ENCODE results near the gene NOL6. TPM values are rescaled to one million over a fixed set of nuclear protein-coding genes. Genes with fewer than 3 reads are reported as not detected.

Gene NOL6
- total and polyA plus RNA-seq, 2 of the 13 experiments (the other 11 are each of a cell fraction or from before 2014, with no cell fraction given), result 17.0 to 30.2 TPM

DNA sequence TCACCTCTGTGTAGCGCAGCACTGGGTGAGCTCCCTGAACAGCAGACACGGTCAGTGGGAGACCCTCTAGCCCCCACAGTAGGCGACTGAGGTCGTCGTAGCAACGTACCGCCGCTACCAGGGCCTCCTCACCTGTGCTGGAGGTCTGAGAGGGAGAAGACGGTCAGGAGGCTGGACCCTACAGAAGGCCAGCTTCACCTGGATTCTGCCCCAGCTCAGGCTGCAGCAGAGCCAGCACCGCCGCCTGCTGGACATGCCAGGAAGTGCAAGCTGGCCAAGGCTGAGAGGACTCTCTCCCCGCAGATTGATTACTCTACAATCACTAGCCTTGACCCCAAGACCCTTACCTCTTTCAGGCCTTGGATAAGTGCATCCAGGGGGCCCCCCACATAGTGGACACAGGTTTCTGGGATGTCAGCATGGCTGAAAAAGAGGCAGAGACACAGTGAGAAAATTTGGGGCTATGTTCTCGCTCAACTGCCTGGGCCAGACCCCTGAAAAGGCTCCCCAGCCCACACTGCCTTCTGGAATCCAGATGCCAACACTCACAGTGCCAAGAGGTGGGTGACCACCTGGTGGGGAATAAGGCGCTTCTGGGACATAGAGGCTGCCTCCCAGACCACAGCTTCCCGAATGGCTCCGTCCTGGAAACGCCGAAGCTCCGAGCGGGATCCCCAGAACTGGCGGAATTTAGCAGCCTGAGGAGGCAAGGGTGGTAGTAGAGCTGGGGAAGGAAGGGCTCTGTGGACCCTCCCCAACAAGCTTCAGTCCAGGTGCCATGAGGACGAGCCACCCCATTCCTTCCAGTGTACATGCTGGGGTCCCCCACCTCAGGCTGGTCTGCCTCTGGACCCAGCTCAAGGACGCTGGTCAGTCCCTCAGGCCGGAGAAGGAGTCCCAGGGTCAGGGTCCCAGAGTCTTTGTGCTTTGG, 6.9 kb downstream of the NOL6 start (continued):
- no peak for TF ChIP-seq ZNF574 (CRISPR knock-in tag; IDR thresholded peaks at IDR 0.05)
- TF ChIP-seq ZKSCAN1 (IDR thresholded peaks at IDR 0.05; ENCODE audit: low read length), result no peak
- 0 out of 2 replicates have a peak, but pooled peaks have one; percentile 52 for TF ChIP-seq HNRNPL (IDR thresholded peaks at IDR 0.05; ENCODE audit: low read depth, low read length)
- no peak for TF ChIP-seq ZFP36 (IDR thresholded peaks at IDR 0.05; ENCODE audit: borderline replicate concordance, low read depth, low read length, partially characterized antibody)
- 0 out of 2 replicates have a peak, but pooled peaks have one; percentile 35 for TF ChIP-seq HNF1B (CRISPR knock-in tag; IDR thresholded peaks at IDR 0.05)
- TF ChIP-seq, protein P1, sequence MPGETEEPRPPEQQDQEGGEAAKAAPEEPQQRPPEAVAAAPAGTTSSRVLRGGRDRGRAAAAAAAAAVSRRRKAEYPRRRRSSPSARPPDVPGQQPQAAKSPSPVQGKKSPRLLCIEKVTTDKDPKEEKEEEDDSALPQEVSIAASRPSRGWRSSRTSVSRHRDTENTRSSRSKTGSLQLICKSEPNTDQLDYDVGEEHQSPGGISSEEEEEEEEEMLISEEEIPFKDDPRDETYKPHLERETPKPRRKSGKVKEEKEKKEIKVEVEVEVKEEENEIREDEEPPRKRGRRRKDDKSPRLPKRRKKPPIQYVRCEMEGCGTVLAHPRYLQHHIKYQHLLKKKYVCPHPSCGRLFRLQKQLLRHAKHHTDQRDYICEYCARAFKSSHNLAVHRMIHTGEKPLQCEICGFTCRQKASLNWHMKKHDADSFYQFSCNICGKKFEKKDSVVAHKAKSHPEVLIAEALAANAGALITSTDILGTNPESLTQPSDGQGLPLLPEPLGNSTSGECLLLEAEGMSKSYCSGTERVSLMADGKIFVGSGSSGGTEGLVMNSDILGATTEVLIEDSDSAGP (CRISPR knock-in tag; IDR thresholded peaks at IDR 0.05; ENCODE audit: borderline replicate concordance), result peak; percentile 28; the same call in 1 of the 2 replicates
- no peak for TF ChIP-seq SIN3A (IDR thresholded peaks at IDR 0.05; ENCODE audit: borderline replicate concordance, low read depth, low read length)
- TF ChIP-seq KDM5B (CRISPR knock-in tag; IDR thresholded peaks at IDR 0.05; ENCODE audit: borderline replicate concordance), result peak; percentile 19; the same call in 1 of the 2 replicates
- no peak for TF ChIP-seq ELF1 (CRISPR knock-in tag; IDR thresholded peaks at IDR 0.05)
- no peak for TF ChIP-seq RCOR2 (CRISPR knock-in tag; IDR thresholded peaks at IDR 0.05)
- TF ChIP-seq ZNF275 (CRISPR knock-in tag; IDR thresholded peaks at IDR 0.05; ENCODE audit: borderline replicate concordance), result no peak
- TF ChIP-seq, protein P2, sequence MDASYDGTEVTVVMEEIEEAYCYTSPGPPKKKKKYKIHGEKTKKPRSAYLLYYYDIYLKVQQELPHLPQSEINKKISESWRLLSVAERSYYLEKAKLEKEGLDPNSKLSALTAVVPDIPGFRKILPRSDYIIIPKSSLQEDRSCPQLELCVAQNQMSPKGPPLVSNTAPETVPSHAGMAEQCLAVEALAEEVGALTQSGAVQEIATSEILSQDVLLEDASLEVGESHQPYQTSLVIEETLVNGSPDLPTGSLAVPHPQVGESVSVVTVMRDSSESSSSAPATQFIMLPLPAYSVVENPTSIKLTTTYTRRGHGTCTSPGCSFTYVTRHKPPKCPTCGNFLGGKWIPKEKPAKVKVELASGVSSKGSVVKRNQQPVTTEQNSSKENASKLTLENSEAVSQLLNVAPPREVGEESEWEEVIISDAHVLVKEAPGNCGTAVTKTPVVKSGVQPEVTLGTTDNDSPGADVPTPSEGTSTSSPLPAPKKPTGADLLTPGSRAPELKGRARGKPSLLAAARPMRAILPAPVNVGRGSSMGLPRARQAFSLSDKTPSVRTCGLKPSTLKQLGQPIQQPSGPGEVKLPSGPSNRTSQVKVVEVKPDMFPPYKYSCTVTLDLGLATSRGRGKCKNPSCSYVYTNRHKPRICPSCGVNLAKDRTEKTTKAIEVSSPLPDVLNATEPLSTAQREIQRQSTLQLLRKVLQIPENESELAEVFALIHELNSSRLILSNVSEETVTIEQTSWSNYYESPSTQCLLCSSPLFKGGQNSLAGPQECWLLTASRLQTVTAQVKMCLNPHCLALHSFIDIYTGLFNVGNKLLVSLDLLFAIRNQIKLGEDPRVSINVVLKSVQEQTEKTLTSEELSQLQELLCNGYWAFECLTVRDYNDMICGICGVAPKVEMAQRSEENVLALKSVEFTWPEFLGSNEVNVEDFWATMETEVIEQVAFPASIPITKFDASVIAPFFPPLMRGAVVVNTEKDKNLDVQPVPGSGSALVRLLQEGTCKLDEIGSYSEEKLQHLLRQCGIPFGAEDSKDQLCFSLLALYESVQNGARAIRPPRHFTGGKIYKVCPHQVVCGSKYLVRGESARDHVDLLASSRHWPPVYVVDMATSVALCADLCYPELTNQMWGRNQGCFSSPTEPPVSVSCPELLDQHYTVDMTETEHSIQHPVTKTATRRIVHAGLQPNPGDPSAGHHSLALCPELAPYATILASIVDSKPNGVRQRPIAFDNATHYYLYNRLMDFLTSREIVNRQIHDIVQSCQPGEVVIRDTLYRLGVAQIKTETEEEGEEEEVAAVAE (CRISPR knock-in tag; IDR thresholded peaks at IDR 0.05; ENCODE audit: borderline replicate concordance), result no peak
- TF ChIP-seq IRF2 (CRISPR knock-in tag; IDR thresholded peaks at IDR 0.05), result 0 out of 2 replicates have a peak, but pooled peaks have one; percentile 15
- TF ChIP-seq ZNF501 (CRISPR knock-in tag; IDR thresholded peaks at IDR 0.05), result no peak
- TF ChIP-seq ZNF251 (CRISPR knock-in tag; IDR thresholded peaks at IDR 0.05), result no peak
- no peak for TF ChIP-seq EED (CRISPR knock-in tag; IDR thresholded peaks at IDR 0.05)

Measured in HepG2 (cell line).